ENCODE measurements around the gene SNED1. TPM values are rescaled to one million over a fixed set of nuclear protein-coding genes. Genes with fewer than 3 reads are reported as not detected.
A peak's percentile ranks its signal among the peaks of the same experiment; 100 is the strongest.

Gene SNED1
- total and polyA plus RNA-seq, 2 donors = 3.2 to 7.1 TPM

DNA sequence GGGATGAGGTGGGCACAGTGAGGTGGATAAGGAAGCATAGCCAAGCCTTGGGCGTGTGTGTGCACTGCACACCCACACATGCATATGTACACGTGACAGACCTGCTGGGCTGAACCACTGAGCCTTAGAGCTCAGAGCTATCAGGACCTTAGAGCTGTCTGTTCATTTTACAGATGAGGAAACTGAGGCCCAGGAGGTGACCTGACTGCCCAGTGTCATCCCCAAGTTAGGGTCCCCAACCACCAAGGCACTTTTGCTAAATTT lies 8.2 kb upstream of the SNED1 start:
- Histone ChIP-seq H3K36me3 (ENCODE audit: control insufficient read depth in 2 of 2, insufficient read depth in 2 of 2, low read length in 1 of 2) (no peaks in the 10 kb centered on the region), H3K27me3 (ENCODE audit: control insufficient read depth in 2 of 2, insufficient read depth in 1 of 2, low read length in 1 of 2) (peaks cover 0 to 34% of the 10 kb centered on the region in 2 donors), H3K9me3 (ENCODE audit: control insufficient read depth in 2 of 2, insufficient read depth in 1 of 2, low read length in 1 of 2) (peaks cover 0 to 21% of the 10 kb centered on the region in 2 donors), H3K4me3 (ENCODE audit: low read length in 2 of 2) (no peak overlapping the region), H3K27ac (ENCODE audit: low read depth in 1 of 2, low read length in 1 of 2) (no peak overlapping the region), H3K4me1 (ENCODE audit: control insufficient read depth in 2 of 2, insufficient read depth in 2 of 2, low read length in 2 of 2) (peaks cover 0 to 6% of the 10 kb centered on the region in 2 donors)
- DNase-seq (ENCODE audit: low read depth in 6 of 9, low spot score in 9 of 9) = no peak
- over 99% methylated on average over 2 of the region's 2 CpGs for WGBS

DNA sequence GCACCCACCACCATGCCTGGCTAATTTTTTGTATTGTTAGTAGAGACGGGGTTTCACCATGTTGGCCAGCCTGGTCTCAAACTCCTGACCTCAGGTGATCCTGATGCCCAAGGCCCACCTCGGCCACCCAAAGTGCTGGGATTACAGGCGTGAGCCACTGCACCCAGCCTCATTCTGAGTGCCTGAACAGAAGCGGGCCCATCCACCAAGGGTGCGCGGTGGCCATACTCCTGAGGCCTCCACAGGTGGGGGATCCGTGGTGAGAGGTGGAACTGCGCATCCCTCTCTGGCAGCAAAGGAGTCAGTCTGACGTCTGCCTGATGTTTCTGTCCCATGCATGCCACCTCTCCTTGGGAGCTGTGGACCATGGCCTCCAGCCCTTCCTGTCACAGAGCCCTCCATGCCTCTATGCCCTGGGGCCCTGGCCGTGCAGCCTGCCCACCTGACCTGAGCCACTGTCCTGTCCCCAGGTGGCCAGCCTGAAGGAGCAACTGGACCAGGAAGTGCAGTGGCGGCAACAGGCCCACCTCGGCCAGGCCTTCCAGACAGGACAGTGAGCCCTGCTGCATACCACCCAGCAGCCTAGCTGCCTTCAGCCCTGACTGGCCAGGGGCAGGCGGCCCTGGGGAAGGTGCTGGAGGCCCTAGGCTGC lies 7.6 kb upstream of the SNED1 start:
- 95% methylated on average over 13 of the region's 13 CpGs for WGBS
- peaks cover 0 to 21% of the 10 kb centered on the region in 2 donors for H3K9me3 ChIP-seq (ENCODE audit: control insufficient read depth in 2 of 2, insufficient read depth in 1 of 2, low read length in 1 of 2)
- H3K4me3 ChIP-seq (ENCODE audit: low read length in 2 of 2) = no peak overlapping the region
- peaks cover 0 to 6% of the 10 kb centered on the region in 2 donors for H3K4me1 ChIP-seq (ENCODE audit: control insufficient read depth in 2 of 2, insufficient read depth in 2 of 2, low read length in 2 of 2)
- no peaks in the 10 kb centered on the region for H3K36me3 ChIP-seq (ENCODE audit: control insufficient read depth in 2 of 2, insufficient read depth in 2 of 2, low read length in 1 of 2)
- no peak overlapping the region for H3K27ac ChIP-seq (ENCODE audit: low read depth in 1 of 2, low read length in 1 of 2)
- DNase-seq (ENCODE audit: low read depth in 6 of 9, low spot score in 9 of 9) = no peak
- H3K27me3 ChIP-seq (ENCODE audit: control insufficient read depth in 2 of 2, insufficient read depth in 1 of 2, low read length in 1 of 2) = peaks cover 0 to 40% of the 10 kb centered on the region in 2 donors

DNA sequence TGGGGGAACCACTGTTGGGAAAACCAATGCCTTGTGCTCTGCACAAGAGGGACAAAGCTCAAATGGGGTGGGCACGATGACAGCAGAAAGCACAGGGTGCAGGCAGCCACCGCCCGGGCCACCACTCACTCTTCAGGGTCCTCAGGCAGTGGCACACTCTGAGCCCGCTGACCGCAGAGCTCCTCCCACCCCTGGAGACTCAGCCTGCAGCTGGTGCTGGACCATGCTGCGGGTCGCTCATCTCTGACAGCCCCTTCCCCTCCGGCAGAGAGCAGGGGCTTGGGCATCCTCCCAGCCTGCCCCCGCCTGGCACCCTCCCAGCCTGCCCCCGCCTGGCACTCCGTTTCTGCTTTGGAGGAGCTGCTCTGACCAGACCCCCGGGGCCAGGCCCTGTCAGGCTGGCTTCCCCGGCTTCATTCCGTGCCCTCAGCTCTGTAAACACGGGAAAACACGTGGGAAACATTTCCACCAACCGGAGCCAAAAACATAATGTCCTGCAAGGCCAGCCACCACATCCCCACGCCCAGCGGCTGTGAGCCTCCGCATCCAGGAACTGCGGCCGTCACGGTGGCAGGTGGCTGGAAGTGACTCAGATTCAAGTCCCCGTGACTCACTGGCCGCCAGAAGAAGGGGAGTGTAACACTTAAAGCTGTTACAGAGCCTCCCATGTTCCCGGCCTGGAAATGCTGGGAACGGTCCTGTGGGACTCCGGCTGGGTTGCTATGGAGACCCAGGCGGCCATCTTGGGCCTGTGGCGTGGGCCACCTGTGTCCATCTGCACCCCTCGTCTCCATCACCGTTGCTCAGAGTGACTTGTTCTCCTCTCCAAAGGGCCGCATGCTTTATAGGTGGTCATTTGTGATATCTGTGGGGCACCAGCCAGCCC lies 6.8 kb upstream of the SNED1 start:
- Histone ChIP-seq H3K9me3 (ENCODE audit: control insufficient read depth in 2 of 2, insufficient read depth in 1 of 2, low read length in 1 of 2) (peaks cover 0 to 21% of the 10 kb centered on the region in 2 donors), H3K27ac (ENCODE audit: low read depth in 1 of 2, low read length in 1 of 2) (no peak overlapping the region), H3K4me3 (ENCODE audit: low read length in 2 of 2) (no peak overlapping the region), H3K4me1 (ENCODE audit: control insufficient read depth in 2 of 2, insufficient read depth in 2 of 2, low read length in 2 of 2) (peaks cover 0 to 4% of the 10 kb centered on the region in 2 donors), H3K27me3 (ENCODE audit: control insufficient read depth in 2 of 2, insufficient read depth in 1 of 2, low read length in 1 of 2) (peaks cover under 1 to 48% of the 10 kb centered on the region in 2 donors), H3K36me3 (ENCODE audit: control insufficient read depth in 2 of 2, insufficient read depth in 2 of 2, low read length in 1 of 2) (no peaks in the 10 kb centered on the region)
- 94% methylated on average over 33 of the region's 33 CpGs for WGBS
- no peak for DNase-seq (ENCODE audit: low read depth in 6 of 9, low spot score in 9 of 9)

DNA sequence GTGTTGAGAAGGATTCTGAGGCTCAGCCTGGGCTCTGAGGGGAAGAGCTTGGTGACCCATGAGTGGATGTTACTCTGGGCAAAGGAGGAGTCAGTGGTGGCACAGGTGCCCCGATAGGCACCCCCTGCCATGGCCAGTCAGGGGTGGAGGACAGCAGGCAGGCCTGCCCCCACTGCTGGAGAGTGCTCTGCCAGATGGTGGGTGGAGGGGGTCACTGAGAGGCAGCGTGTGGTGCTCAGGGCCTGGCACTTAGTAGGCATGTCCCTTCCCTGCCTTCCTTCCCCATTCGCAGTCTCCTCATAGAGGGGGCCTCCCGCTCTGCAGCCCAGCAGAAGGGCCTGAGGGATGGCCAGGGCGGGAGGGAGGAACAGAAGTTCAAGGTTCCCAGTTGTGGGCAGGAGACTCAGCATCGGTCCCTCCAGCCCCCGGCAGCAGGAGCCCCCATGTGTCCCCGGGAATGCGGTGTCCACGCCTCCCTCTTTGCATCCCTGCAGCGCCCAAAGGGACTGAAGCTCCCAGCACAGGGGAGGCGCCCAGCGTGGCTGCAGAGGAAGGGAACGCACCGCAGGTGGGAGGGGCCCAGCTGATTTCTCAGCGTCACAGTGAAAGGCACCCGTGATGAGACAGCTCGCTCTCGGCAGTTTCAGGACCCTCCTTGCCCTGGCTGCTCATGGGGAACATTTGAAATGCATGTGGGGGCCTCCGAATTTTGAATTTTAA lies 5.7 kb upstream of the SNED1 start:
- DNase-seq (ENCODE audit: low read depth in 6 of 9, low spot score in 9 of 9) = peak in 1 of 9 donors; percentile 19
- Histone ChIP-seq H3K27ac (ENCODE audit: low read depth in 1 of 2, low read length in 1 of 2) (no peak overlapping the region), H3K9me3 (ENCODE audit: control insufficient read depth in 2 of 2, insufficient read depth in 1 of 2, low read length in 1 of 2) (peaks cover 0 to 17% of the 10 kb centered on the region in 2 donors), H3K4me3 (ENCODE audit: low read length in 2 of 2) (no peak overlapping the region), H3K27me3 (ENCODE audit: control insufficient read depth in 2 of 2, insufficient read depth in 1 of 2, low read length in 1 of 2) (peaks cover 6 to 57% of the 10 kb centered on the region in 2 donors), H3K4me1 (ENCODE audit: control insufficient read depth in 2 of 2, insufficient read depth in 2 of 2, low read length in 2 of 2) (no peaks in the 10 kb centered on the region), H3K36me3 (ENCODE audit: control insufficient read depth in 2 of 2, insufficient read depth in 2 of 2, low read length in 1 of 2) (no peaks in the 10 kb centered on the region)
- WGBS = 60% methylated on average over 20 of the region's 20 CpGs

DNA sequence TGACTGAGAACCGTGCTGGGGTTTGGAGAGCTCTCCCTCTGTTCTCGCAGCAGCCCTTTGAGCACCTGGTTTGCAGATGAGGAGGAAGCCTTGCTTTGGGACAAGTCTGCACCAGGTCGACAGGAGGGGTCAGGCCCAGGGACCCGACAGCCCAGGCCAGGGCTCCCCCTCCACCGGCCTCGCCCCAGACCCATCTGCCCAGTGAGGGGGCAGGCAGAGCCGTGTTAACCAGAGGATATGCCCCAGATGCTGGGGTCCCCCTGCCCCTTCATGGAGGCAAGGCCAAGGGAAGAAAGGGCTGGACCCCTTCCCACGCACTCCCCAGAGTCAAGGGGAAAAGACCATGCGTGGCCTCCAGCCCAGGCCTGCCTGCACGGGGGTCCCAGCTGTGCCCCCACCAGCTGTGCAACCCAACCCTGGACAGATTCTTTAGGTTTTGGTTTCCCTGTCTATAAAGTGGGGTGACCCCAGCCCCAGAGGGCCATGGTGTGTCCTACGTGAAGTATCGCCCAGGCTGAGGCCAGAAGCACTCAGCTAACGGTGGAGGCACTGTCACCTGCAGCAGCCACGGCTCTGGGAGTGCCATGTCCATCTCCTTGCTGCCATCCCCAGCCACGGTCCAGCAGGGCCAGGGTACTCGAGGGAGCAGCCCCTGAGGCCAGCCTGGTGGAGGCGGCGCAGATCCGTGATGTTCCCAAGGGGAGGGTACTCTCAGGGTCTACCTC lies 4.8 kb upstream of the SNED1 start:
- Histone ChIP-seq H3K27ac (ENCODE audit: low read depth in 1 of 2, low read length in 1 of 2) (no peak overlapping the region), H3K27me3 (ENCODE audit: control insufficient read depth in 2 of 2, insufficient read depth in 1 of 2, low read length in 1 of 2) (peaks cover 15 to 63% of the 10 kb centered on the region in 2 donors), H3K36me3 (ENCODE audit: control insufficient read depth in 2 of 2, insufficient read depth in 2 of 2, low read length in 1 of 2) (no peaks in the 10 kb centered on the region), H3K4me1 (ENCODE audit: control insufficient read depth in 2 of 2, insufficient read depth in 2 of 2, low read length in 2 of 2) (peaks cover 3% of the 10 kb centered on the region in 2 donors), H3K4me3 (ENCODE audit: low read length in 2 of 2) (no peak overlapping the region), H3K9me3 (ENCODE audit: control insufficient read depth in 2 of 2, insufficient read depth in 1 of 2, low read length in 1 of 2) (peaks cover 0 to 8% of the 10 kb centered on the region in 2 donors)
- no peak for DNase-seq (ENCODE audit: low read depth in 6 of 9, low spot score in 9 of 9)
- 85% methylated on average over 19 of the region's 19 CpGs for WGBS

DNA sequence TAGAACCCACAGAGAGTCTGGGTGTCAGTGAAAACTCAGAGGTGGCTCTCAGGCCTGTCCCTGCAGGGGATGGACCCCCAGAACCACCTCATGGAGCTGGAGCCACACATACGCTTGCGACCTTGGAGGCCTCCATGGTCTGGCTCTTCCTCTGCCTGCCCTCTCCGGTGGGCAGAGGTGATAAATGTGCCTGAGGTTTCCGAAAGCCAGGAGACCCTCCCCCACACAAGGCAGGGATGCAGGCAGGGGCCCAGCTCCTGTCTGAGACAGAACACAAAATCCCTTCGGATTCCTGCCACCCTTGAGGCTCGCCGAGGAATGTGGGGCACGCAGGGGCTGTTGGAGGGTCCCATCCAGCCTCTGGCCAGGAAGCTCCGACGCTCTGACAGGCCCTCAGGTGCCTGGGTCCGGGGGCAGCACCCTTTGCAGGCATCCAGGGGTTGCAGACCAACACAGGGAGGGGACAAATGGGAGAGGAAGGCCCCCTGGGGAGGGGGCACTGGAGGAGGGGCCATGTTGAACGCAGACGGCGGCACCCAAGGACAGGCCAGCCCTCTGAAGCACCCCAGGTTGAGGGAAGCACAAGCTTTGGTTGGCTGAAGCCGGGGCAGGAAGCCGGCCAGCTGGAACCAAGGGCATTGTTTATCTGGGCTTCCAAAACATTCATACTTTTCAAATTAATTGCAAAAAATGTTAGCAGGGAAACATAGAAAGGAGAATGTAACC lies 4.1 kb upstream of the SNED1 start:
- Histone ChIP-seq H3K27me3 (ENCODE audit: control insufficient read depth in 2 of 2, insufficient read depth in 1 of 2, low read length in 1 of 2) (peaks cover 22 to 68% of the 10 kb centered on the region in 2 donors), H3K36me3 (ENCODE audit: control insufficient read depth in 2 of 2, insufficient read depth in 2 of 2, low read length in 1 of 2) (no peaks in the 10 kb centered on the region), H3K27ac (ENCODE audit: low read depth in 1 of 2, low read length in 1 of 2) (no peak overlapping the region), H3K4me3 (ENCODE audit: low read length in 2 of 2) (no peak overlapping the region), H3K4me1 (ENCODE audit: control insufficient read depth in 2 of 2, insufficient read depth in 2 of 2, low read length in 2 of 2) (peaks cover 3 to 8% of the 10 kb centered on the region in 2 donors), H3K9me3 (ENCODE audit: control insufficient read depth in 2 of 2, insufficient read depth in 1 of 2, low read length in 1 of 2) (peaks cover 0 to 2% of the 10 kb centered on the region in 2 donors)
- no peak for DNase-seq (ENCODE audit: low read depth in 6 of 9, low spot score in 9 of 9)
- WGBS = 92% methylated on average over 16 of the region's 16 CpGs

DNA sequence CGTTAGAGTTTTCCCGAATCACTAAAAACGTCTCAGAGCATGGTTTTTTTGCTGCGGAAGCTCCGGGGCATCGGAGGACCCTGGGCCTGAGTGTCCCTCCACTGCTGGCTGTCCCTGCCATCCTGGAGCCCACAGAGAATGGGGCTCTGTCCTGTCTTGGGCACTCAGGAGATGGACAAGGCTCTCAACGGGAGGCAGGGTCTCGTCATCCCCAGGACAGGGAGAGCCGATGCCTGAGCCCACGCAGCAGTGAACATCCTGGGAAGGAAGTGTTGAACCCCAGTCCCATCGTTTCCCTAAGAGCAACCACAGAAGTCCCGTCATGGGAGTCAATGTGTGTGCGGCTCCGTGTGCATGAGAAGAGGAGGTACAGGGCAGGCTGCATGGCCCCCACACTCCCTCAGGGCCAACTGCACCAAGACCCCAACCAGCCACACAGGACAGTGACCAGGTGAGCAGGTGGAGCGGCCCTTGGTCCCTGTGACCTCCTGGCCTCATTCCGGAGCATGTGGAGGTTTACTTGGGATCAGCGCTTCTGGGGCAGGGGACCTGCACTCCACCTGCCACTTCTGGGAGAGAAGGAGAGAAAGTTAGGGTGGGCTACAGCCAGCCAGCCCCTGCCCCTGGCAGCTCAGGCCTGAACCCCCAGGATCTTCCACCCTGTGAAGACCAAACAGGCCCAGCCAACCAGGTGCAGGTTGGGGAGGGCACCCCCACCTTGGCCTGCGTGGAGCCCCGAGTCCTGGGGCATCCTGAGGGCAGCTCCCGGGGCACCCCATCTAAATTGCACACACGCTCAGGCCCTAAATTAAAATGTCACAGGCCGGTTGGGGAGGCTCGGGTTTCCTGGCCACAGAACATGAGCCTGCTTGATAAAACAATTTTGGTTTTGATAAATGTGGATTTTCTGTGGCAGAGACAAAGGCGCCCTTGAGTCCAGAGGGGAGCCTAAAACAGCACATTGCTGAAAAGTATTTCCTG lies 3.1 kb upstream of the SNED1 start:
- WGBS = 72% methylated on average over 24 of the region's 24 CpGs
- peaks cover 3 to 8% of the 10 kb centered on the region in 2 donors for H3K4me1 ChIP-seq (ENCODE audit: control insufficient read depth in 2 of 2, insufficient read depth in 2 of 2, low read length in 2 of 2)
- peaks cover 0 to 4% of the 10 kb centered on the region in 2 donors for H3K9me3 ChIP-seq (ENCODE audit: control insufficient read depth in 2 of 2, insufficient read depth in 1 of 2, low read length in 1 of 2)
- H3K36me3 ChIP-seq (ENCODE audit: control insufficient read depth in 2 of 2, insufficient read depth in 2 of 2, low read length in 1 of 2) = no peaks in the 10 kb centered on the region
- DNase-seq (ENCODE audit: low read depth in 6 of 9, low spot score in 9 of 9) = no peak
- no peak overlapping the region for H3K4me3 ChIP-seq (ENCODE audit: low read length in 2 of 2)
- no peak overlapping the region for H3K27ac ChIP-seq (ENCODE audit: low read depth in 1 of 2, low read length in 1 of 2)
- H3K27me3 ChIP-seq (ENCODE audit: control insufficient read depth in 2 of 2, insufficient read depth in 1 of 2, low read length in 1 of 2) = peaks cover 31 to 77% of the 10 kb centered on the region in 2 donors
